Endothelial cell of umbilical vein (primary cell): ENCODE measurements around the gene PIK3C2G.

Experiments used
- CTCF ChIP-seq, 2 donors: IDR thresholded peaks; 1 replicate in 1 of 2; 2 replicates in 1 of 2; pipeline ENCODE4 v1.5.1; 2011; ENCODE audit warnings: low read length in 2 of 2, mild to moderate bottlenecking in 2 of 2, moderate library complexity in 2 of 2, control low read depth in 1 of 2, inconsistent platforms in 1 of 2, low read depth in 1 of 2; ENCODE audit not compliant: insufficient read depth in 1 of 2; ENCODE audit errors: extremely low read depth in 1 of 2
- EZH2 ChIP-seq: IDR thresholded peaks from 2 replicates; pipeline ENCODE4 v1.6.1; 2012; ENCODE audit warnings: borderline replicate concordance, low read depth, mild to moderate bottlenecking, moderate library complexity, low read length, inconsistent platforms; ENCODE audit not compliant: severe bottlenecking
- GATA2 ChIP-seq: IDR thresholded peaks from 2 replicates; pipeline ENCODE4 v1.7.0; 2011; ENCODE audit warnings: low read depth, mild to moderate bottlenecking, moderate library complexity, mixed read lengths, low read length; ENCODE audit not compliant: insufficient read length, insufficient read depth
- JUN ChIP-seq: IDR thresholded peaks from 2 replicates; pipeline ENCODE4 v1.6.1; 2011; ENCODE audit warnings: borderline replicate concordance, low read depth; ENCODE audit not compliant: insufficient read length, insufficient read depth
- MYC ChIP-seq: IDR thresholded peaks from one replicate; pipeline ENCODE4 v1.6.1; 2011; ENCODE audit warnings: mild to moderate bottlenecking, low read depth, low read length
- POLR2A ChIP-seq: IDR thresholded peaks from 2 replicates; pipeline ENCODE4 v1.6.1; 2012; ENCODE audit warnings: low read depth, mild to moderate bottlenecking, control low read depth, low read length
- POLR2AphosphoS5 ChIP-seq: IDR thresholded peaks from 2 replicates; pipeline ENCODE4 v1.6.1; 2012; ENCODE audit warnings: low read depth, mild to moderate bottlenecking, control low read depth, low read length, moderate library complexity; ENCODE audit not compliant: insufficient read depth

GRCh38 chr12:18454330-18454729, 193.0 kb downstream of the PIK3C2G start:
- TF ChIP-seq POLR2AphosphoS5 = no peak
- no peak for TF ChIP-seq MYC
- TF ChIP-seq CTCF (IDR thresholded peaks at IDR 0.05; ENCODE audit: extremely low read depth in 1 of 2, insufficient read depth in 1 of 2, low read depth in 1 of 2, low read length in 2 of 2) = no peak
- TF ChIP-seq POLR2A = no peak
- no peak for TF ChIP-seq JUN
- TF ChIP-seq GATA2 = no peak
- no peak for TF ChIP-seq EZH2
